ENCODE measurements around the gene OR5A1.
A peak's percentile ranks its signal among the peaks of the same experiment; 100 is the strongest.
"Not testable (repeated sequence)": the region's sequence is repeated elsewhere in the genome, so short reads cannot be mapped to it uniquely, and the experiment has no call there.

The OR5A1 gene

GRCh38 chr11:59426361-59427067, 9.8 kb upstream of the OR5A1 start, which contains the start of gene OR5A2:
Gene OR5A2 (minus strand): TSS chr11:59426413. CDS start chr11:59422953, 3,460 bp downstream.
- Histone ChIP-seq H3K4me1 (ENCODE audit: control insufficient read depth, insufficient read depth, low read length) (no peaks in the 10 kb centered on the region), H3K9me3 (ENCODE audit: control insufficient read depth, low read length) (no peaks in the 10 kb centered on the region), H3K36me3 (ENCODE audit: control insufficient read depth, insufficient read depth, low read length, severe bottlenecking) (no peaks in the 10 kb centered on the region), H3K4me3 (ENCODE audit: low read length) (no peak within 1 kb of the TSS), H3K9ac (ENCODE audit: low read length) (no peak within 1 kb of the TSS), H3K27me3 (replicated peaks; ENCODE audit: control insufficient read depth, insufficient read depth, low read length) (peaks cover 12% of the 10 kb centered on the region)
- DNase-seq (ENCODE audit: low read depth): no peak

DNA sequence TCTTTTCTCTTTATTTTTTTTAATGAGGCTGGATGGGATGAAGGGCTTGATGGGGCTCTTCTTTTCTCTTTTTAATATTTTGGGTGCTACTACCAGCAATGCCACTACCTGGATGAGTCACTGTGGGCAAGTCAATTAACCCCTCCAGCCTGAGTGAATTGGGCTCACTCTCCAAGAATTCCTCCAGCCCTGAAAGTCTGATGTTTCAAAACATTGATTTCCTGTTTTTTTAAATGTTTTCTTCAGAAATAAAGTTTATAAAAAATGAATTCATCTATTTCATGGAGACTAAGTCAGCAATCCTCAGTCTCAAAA, 9.2 kb upstream of the OR5A1 start:
- DNase-seq (ENCODE audit: low read depth): no peak
- H3K36me3 ChIP-seq (ENCODE audit: control insufficient read depth, insufficient read depth, low read length, severe bottlenecking): no peaks in the 10 kb centered on the region
- no peak overlapping the region for H3K4me3 ChIP-seq (ENCODE audit: low read length)
- no peaks in the 10 kb centered on the region for H3K9me3 ChIP-seq (ENCODE audit: control insufficient read depth, low read length)
- no peaks in the 10 kb centered on the region for H3K4me1 ChIP-seq (ENCODE audit: control insufficient read depth, insufficient read depth, low read length)
- no peak overlapping the region for H3K9ac ChIP-seq (ENCODE audit: low read length)
- peaks cover 10% of the 10 kb centered on the region for H3K27me3 ChIP-seq (replicated peaks; ENCODE audit: control insufficient read depth, insufficient read depth, low read length)

- no peaks in the 10 kb centered on the region for H3K4me1 ChIP-seq (ENCODE audit: control insufficient read depth, insufficient read depth, low read length)
- H3K9me3 ChIP-seq (ENCODE audit: control insufficient read depth, low read length): no peaks in the 10 kb centered on the region
- DNase-seq (ENCODE audit: low read depth): peak; percentile 64
- H3K36me3 ChIP-seq (ENCODE audit: control insufficient read depth, insufficient read depth, low read length, severe bottlenecking): no peaks in the 10 kb centered on the region
- no peak overlapping the region for H3K9ac ChIP-seq (ENCODE audit: low read length)
- H3K4me3 ChIP-seq (ENCODE audit: low read length): no peak overlapping the region
- peaks cover 6% of the 10 kb centered on the region for H3K27me3 ChIP-seq (replicated peaks; ENCODE audit: control insufficient read depth, insufficient read depth, low read length)
Measured at GRCh38 chr11:59429924-59430516, 6.2 kb upstream of the OR5A1 start.

GRCh38 chr11:59437770-59438169, 1.5 kb downstream of the OR5A1 start:
- no peak overlapping the region for H3K4me3 ChIP-seq (ENCODE audit: low read length)
- no peak for DNase-seq (ENCODE audit: low read depth)
- no peaks in the 10 kb centered on the region for H3K36me3 ChIP-seq (ENCODE audit: control insufficient read depth, insufficient read depth, low read length, severe bottlenecking)
- no peaks in the 10 kb centered on the region for H3K4me1 ChIP-seq (ENCODE audit: control insufficient read depth, insufficient read depth, low read length)
- H3K9ac ChIP-seq (ENCODE audit: low read length): no peak overlapping the region
- H3K27me3 ChIP-seq (replicated peaks; ENCODE audit: control insufficient read depth, insufficient read depth, low read length): no peaks in the 10 kb centered on the region
- H3K9me3 ChIP-seq (ENCODE audit: control insufficient read depth, low read length): no peaks in the 10 kb centered on the region

- not testable (repeated sequence) for H3K9ac ChIP-seq (ENCODE audit: low read length); H3K9me3 ChIP-seq (ENCODE audit: control insufficient read depth, low read length)
Measured at GRCh38 chr11:59445624-59446023, 9.4 kb downstream of the OR5A1 start.

DNA sequence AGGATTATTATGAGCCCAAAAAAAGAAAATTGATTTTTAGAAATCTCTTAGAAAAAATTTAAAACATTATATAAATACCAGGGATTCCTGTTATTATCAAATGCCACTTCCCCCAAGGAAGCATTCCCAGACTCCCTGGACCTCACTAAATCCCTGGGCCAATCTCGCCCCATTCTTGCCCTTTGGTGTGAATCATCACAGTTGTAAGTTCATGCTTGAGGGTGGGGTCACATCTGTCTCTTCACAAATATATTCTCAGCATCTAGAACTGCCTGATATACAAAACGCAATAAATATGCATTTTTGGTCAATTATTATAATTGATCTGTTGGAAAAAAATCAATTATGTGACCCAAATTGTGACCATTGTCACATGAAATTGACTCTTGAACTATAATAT, 12.2 kb downstream of the OR5A1 start:
- Histone ChIP-seq H3K27me3 (replicated peaks; ENCODE audit: control insufficient read depth, insufficient read depth, low read length) (no peaks in the 10 kb centered on the region), H3K4me1 (ENCODE audit: control insufficient read depth, insufficient read depth, low read length) (no peaks in the 10 kb centered on the region), H3K9ac (ENCODE audit: low read length) (no peak overlapping the region), H3K4me3 (ENCODE audit: low read length) (no peak overlapping the region), H3K36me3 (ENCODE audit: control insufficient read depth, insufficient read depth, low read length, severe bottlenecking) (no peaks in the 10 kb centered on the region), H3K9me3 (ENCODE audit: control insufficient read depth, low read length) (peaks cover 5% of the 10 kb centered on the region)
- no peak for DNase-seq (ENCODE audit: low read depth)

More at GRCh38 chr11:59445624-59446023, 9.4 kb downstream of the OR5A1 start:
- H3K36me3 ChIP-seq (ENCODE audit: control insufficient read depth, insufficient read depth, low read length, severe bottlenecking); H3K4me1 ChIP-seq (ENCODE audit: control insufficient read depth, insufficient read depth, low read length); H3K4me3 ChIP-seq (ENCODE audit: low read length); DNase-seq (ENCODE audit: low read depth); H3K27me3 ChIP-seq (replicated peaks; ENCODE audit: control insufficient read depth, insufficient read depth, low read length): not testable (repeated sequence)

GRCh38 chr11:59456661-59457060, 20.4 kb downstream of the OR5A1 start, which contains the start of gene OR4D6:
Gene OR4D6 (plus strand): TSS chr11:59456961. CDS start chr11:59456961, 0 bp downstream.
- Histone ChIP-seq H3K36me3 (ENCODE audit: control insufficient read depth, insufficient read depth, low read length, severe bottlenecking) (no peaks in the 10 kb centered on the region), H3K9ac (ENCODE audit: low read length) (no peak within 1 kb of the TSS), H3K4me1 (ENCODE audit: control insufficient read depth, insufficient read depth, low read length) (no peaks in the 10 kb centered on the region), H3K27me3 (replicated peaks; ENCODE audit: control insufficient read depth, insufficient read depth, low read length) (no peaks in the 10 kb centered on the region), H3K9me3 (ENCODE audit: control insufficient read depth, low read length) (no peaks in the 10 kb centered on the region), H3K4me3 (ENCODE audit: low read length) (no peak within 1 kb of the TSS)
- DNase-seq (ENCODE audit: low read depth): no peak

DNA sequence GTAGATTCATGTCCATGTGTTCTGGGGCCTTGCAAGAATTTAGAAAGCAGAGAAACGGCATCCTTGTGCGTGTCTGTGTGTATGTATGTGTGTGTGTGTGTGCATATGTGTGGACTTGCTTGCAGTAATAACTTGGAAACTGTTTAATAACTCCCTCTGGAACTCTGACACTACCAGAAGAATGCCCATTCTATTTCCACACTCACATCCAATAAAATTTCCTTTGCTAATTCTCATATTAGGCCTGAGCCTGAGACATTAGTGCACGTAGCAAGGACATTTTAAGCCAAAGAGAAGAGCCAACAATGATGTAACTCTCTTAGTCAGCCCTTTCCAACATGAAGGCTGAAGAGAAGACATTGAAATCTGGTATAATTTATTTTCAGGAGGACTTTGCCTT, 23.6 kb downstream of the OR5A1 start:
- Histone ChIP-seq H3K9me3 (ENCODE audit: control insufficient read depth, low read length) (no peaks in the 10 kb centered on the region), H3K36me3 (ENCODE audit: control insufficient read depth, insufficient read depth, low read length, severe bottlenecking) (no peaks in the 10 kb centered on the region), H3K4me3 (ENCODE audit: low read length) (no peak overlapping the region), H3K27me3 (replicated peaks; ENCODE audit: control insufficient read depth, insufficient read depth, low read length) (no peaks in the 10 kb centered on the region), H3K4me1 (ENCODE audit: control insufficient read depth, insufficient read depth, low read length) (peaks cover 7% of the 10 kb centered on the region), H3K9ac (ENCODE audit: low read length) (no peak overlapping the region)
- DNase-seq (ENCODE audit: low read depth): no peak

DNA sequence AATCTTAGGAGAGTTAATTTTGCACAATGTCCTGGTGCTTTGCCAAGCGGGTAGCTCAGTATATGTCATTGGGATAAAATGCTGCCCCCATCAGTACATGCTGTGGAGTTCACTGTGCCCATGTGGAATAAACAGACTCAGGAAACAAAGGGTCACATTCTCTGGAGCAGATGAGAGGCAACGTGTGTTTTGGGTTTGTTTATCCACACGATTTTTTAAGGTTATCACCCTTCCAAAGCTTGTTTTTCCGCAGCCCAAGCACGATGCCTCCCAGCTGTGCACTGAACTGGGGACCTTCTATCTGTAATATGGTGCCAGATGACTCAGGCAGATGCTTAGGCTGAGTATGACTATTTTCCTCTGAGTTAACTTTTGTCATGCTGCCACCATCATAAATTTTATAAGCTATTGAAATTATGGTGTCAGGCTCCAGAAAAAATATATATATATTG, 26.9 kb downstream of the OR5A1 start:
- Histone ChIP-seq H3K9me3 (ENCODE audit: control insufficient read depth, low read length) (no peaks in the 10 kb centered on the region), H3K9ac (ENCODE audit: low read length) (no peak overlapping the region), H3K4me1 (ENCODE audit: control insufficient read depth, insufficient read depth, low read length) (peaks cover 7% of the 10 kb centered on the region), H3K36me3 (ENCODE audit: control insufficient read depth, insufficient read depth, low read length, severe bottlenecking) (no peaks in the 10 kb centered on the region), H3K27me3 (replicated peaks; ENCODE audit: control insufficient read depth, insufficient read depth, low read length) (no peaks in the 10 kb centered on the region), H3K4me3 (ENCODE audit: low read length) (no peak overlapping the region)
- peak; percentile 7 for DNase-seq (ENCODE audit: low read depth)

- no peaks in the 10 kb centered on the region for H3K4me1 ChIP-seq (ENCODE audit: control insufficient read depth, insufficient read depth, low read length)
- no peak within 1 kb of the TSS for H3K4me3 ChIP-seq (ENCODE audit: low read length)
- H3K27me3 ChIP-seq (replicated peaks; ENCODE audit: control insufficient read depth, insufficient read depth, low read length): peaks cover 7% of the 10 kb centered on the region
- no peaks in the 10 kb centered on the region for H3K9me3 ChIP-seq (ENCODE audit: control insufficient read depth, low read length)
- no peak within 1 kb of the TSS for H3K9ac ChIP-seq (ENCODE audit: low read length)
- no peak for DNase-seq (ENCODE audit: low read depth)
- H3K36me3 ChIP-seq (ENCODE audit: control insufficient read depth, insufficient read depth, low read length, severe bottlenecking): no peaks in the 10 kb centered on the region
Measured at GRCh38 chr11:59473015-59473414, 36.7 kb downstream of the OR5A1 start, which contains the start of gene OR4D10. Gene OR4D10 (plus strand): TSS chr11:59473315. CDS start chr11:59477430, 4,115 bp downstream.

DNA sequence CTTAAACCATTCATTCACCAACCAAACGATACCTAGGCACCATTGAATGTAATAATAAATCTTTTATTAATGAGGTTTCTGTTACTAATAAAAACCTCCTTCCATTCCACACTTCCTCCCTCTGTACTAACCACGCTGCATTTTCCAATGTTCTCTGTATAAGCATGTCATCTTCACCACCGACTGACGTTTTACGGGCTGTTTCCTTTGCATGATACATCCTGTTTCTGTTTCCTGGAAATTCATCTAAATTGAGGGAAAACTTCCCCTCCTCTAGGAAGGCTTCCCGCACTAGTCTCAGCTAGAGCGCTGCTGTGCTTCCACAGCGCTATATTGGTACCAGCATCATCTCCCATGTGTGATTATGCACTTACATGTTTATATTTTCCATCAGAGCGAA, 38.9 kb downstream of the OR5A1 start:
- Histone ChIP-seq H3K4me1 (ENCODE audit: control insufficient read depth, insufficient read depth, low read length) (peaks cover 7% of the 10 kb centered on the region), H3K9me3 (ENCODE audit: control insufficient read depth, low read length) (no peaks in the 10 kb centered on the region), H3K27me3 (replicated peaks; ENCODE audit: control insufficient read depth, insufficient read depth, low read length) (peaks cover 7% of the 10 kb centered on the region), H3K4me3 (ENCODE audit: low read length) (no peak overlapping the region), H3K9ac (ENCODE audit: low read length) (no peak overlapping the region), H3K36me3 (ENCODE audit: control insufficient read depth, insufficient read depth, low read length, severe bottlenecking) (no peaks in the 10 kb centered on the region)
- no peak for DNase-seq (ENCODE audit: low read depth)
